GM12891 (cell line): ENCODE data around the gene PDCD4.
A peak's percentile ranks its signal among the peaks of the same experiment; 100 is the strongest.

ENCODE experiments used
- POLR2A ChIP-seq: IDR thresholded peaks from 2 replicates; pipeline ENCODE4 v1.6.1; 2011; ENCODE audit warnings: low read depth, low read length, control low read depth
- POLR2AphosphoS5 ChIP-seq: IDR thresholded peaks from 2 replicates; pipeline ENCODE4 v1.6.1; 2011; ENCODE audit warnings: low read depth, low read length, control low read depth
- POU2F2 ChIP-seq: IDR thresholded peaks from 2 replicates; pipeline ENCODE4 v1.6.1; 2011; ENCODE audit warnings: low read depth, mild to moderate bottlenecking, control low read depth, low read length, moderate library complexity
- SPI1 ChIP-seq: IDR thresholded peaks from 2 replicates; pipeline ENCODE4 v1.6.1; 2011; ENCODE audit warnings: low read depth, low read length, control low read depth

GRCh38 chr10:110903280-110904278, 31.9 kb downstream of the PDCD4 start:
- TF ChIP-seq POU2F2 (peak; percentile 52; the same call in 1 of the 2 replicates), POLR2A (no peak; the same call in 1 of the 2 replicates), SPI1 (no peak), POLR2AphosphoS5 (no peak)
